IMR-90 (cell line): ENCODE data around the gene JMJD1C. TPM values are rescaled to one million over a fixed set of nuclear protein-coding genes. Genes with fewer than 3 reads are reported as not detected.

ENCODE experiments used
- ATAC-seq: fragments of 200-7000 bp; cut with Tn5 transposase; 2 replicates; pipeline ENCODE4 v1.9.1; 2020; ENCODE audit warnings: low read depth, mild to moderate bottlenecking, moderate library complexity
- BruUV-seq: library from RNA; stranded (reverse); fragments of 400-500 nt; replicated peaks from 2 replicates; lab custom pipeline; 2021; lab: Mats Ljungman, UMichigan
- CTCF ChIA-PET: fragments of 300-600 bp; formaldehyde crosslinking; extraction: SDS; loops from one replicate; lab custom pipeline; 2021; ENCODE audit warnings: antibody characterized with exemption; lab: Yijun Ruan, JAX
- POLR2A ChIA-PET: fragments of 300-600 bp; sonication (Branson Sonifier 250); formaldehyde crosslinking; loops from one replicate; lab custom pipeline; 2022; ENCODE audit warnings: antibody characterized with exemption; ENCODE audit not compliant: unreplicated experiment; lab: Charles Lee
- DNase-seq: peaks from one replicate; pipeline ENCODE4 v3.0.0; 2013
- H2AFZ ChIP-seq: replicated peaks from 2 replicates; pipeline ENCODE3; 2013; ENCODE audit warnings: low read length, mild to moderate bottlenecking; ENCODE audit not compliant: poor library complexity
- H2AK5ac ChIP-seq: 2 replicates; pipeline ENCODE4 v1.6.1; 2013; ENCODE audit warnings: low read depth, low read length, inconsistent platforms
- H2AK9ac ChIP-seq: replicated peaks from 2 replicates; pipeline ENCODE3; 2013; ENCODE audit warnings: mild to moderate bottlenecking, low read depth, low read length, moderate library complexity; ENCODE audit not compliant: poor library complexity
- H2BK120ac ChIP-seq: 2 replicates; pipeline ENCODE4 v1.6.1; 2013; ENCODE audit warnings: low read depth, low read length, inconsistent platforms
- H2BK15ac ChIP-seq: 3 replicates; pipeline ENCODE4 v1.6.1; 2013; ENCODE audit warnings: low read depth, low read length, inconsistent platforms
- H2BK20ac ChIP-seq: 2 replicates; pipeline ENCODE4 v1.6.1; 2013; ENCODE audit warnings: low read depth, mild to moderate bottlenecking, inconsistent platforms, low read length, moderate library complexity
- H2BK5ac ChIP-seq: 2 replicates; pipeline ENCODE4 v1.6.1; 2013; ENCODE audit warnings: mild to moderate bottlenecking, low read depth, low read length, inconsistent platforms; ENCODE audit not compliant: poor library complexity, severe bottlenecking
- H3K14ac ChIP-seq: replicated peaks from 2 replicates; pipeline ENCODE4 v1.6.1; 2013; ENCODE audit warnings: low read depth, low read length, inconsistent platforms
- H3K18ac ChIP-seq: 2 replicates; pipeline ENCODE4 v1.6.1; 2013; ENCODE audit warnings: low read depth, low read length, control low read depth
- H3K23ac ChIP-seq: 2 replicates; pipeline ENCODE4 v1.6.1; 2013; ENCODE audit warnings: low read depth, low read length, inconsistent platforms
- H3K27ac ChIP-seq: 2 replicates; pipeline ENCODE4 v1.5.1; 2013; ENCODE audit warnings: mild to moderate bottlenecking, control low read depth, low read length; ENCODE audit not compliant: insufficient read depth
- H3K27me3 ChIP-seq: 2 replicates; pipeline ENCODE4 v1.6.1; 2013; ENCODE audit warnings: low read length; ENCODE audit not compliant: control insufficient read depth, insufficient read depth
- H3K36me3 ChIP-seq: 2 replicates; pipeline ENCODE4 v1.6.1; 2013; ENCODE audit warnings: low read length, mixed read lengths; ENCODE audit not compliant: control insufficient read depth, insufficient read depth
- H3K4ac ChIP-seq: 2 replicates; pipeline ENCODE4 v1.6.1; 2013; ENCODE audit warnings: low read depth, low read length, inconsistent platforms
- H3K4me1 ChIP-seq: 2 replicates; pipeline ENCODE4 v1.6.1; 2013; ENCODE audit warnings: low read length, mixed read lengths; ENCODE audit not compliant: control insufficient read depth, insufficient read depth
- H3K4me2 ChIP-seq: 2 replicates; pipeline ENCODE4 v1.6.1; 2013; ENCODE audit warnings: low read depth, mild to moderate bottlenecking, control low read depth, low read length, moderate library complexity
- H3K4me3 ChIP-seq: 2 replicates; pipeline ENCODE4 v1.5.1; 2013; ENCODE audit warnings: low read depth, mild to moderate bottlenecking, control low read depth, low read length, moderate library complexity; ENCODE audit not compliant: insufficient read depth
- H3K56ac ChIP-seq: 2 replicates; pipeline ENCODE4 v1.6.1; 2013; ENCODE audit warnings: low read length, inconsistent platforms; ENCODE audit not compliant: insufficient read depth; ENCODE audit errors: extremely low read depth
- H3K79me1 ChIP-seq, 2 experiments: 2 replicates each; pipeline ENCODE4 v1.6.1; 2013; ENCODE audit warnings: low read length in 2 of 2, inconsistent platforms in 1 of 2, low read depth in 1 of 2
- H3K9ac ChIP-seq: 2 replicates; pipeline ENCODE4 v1.6.1; 2013; ENCODE audit warnings: low read depth, low read length, control low read depth
- H3K9me1 ChIP-seq: 2 replicates; pipeline ENCODE4 v1.6.1; 2013; ENCODE audit warnings: low read length, inconsistent platforms; ENCODE audit not compliant: insufficient read depth
- H3K9me3 ChIP-seq: 2 replicates; pipeline ENCODE4 v1.6.1; 2013; ENCODE audit warnings: low read length; ENCODE audit not compliant: control insufficient read depth, insufficient read depth
- H4K20me1 ChIP-seq: 2 replicates; pipeline ENCODE4 v1.6.1; 2013; ENCODE audit warnings: low read length, inconsistent platforms; ENCODE audit not compliant: insufficient read depth
- H4K5ac ChIP-seq: 2 replicates; pipeline ENCODE4 v1.6.1; 2013; ENCODE audit warnings: mild to moderate bottlenecking, low read depth, low read length, control low read depth
- H4K8ac ChIP-seq, 2 experiments: 2 replicates each; pipeline ENCODE4 v1.6.1; 2013; ENCODE audit warnings: low read depth in 2 of 2, low read length in 2 of 2, control low read depth in 1 of 2, inconsistent platforms in 1 of 2
- H4K91ac ChIP-seq: 2 replicates; pipeline ENCODE4 v1.6.1; 2013; ENCODE audit warnings: low read depth, low read length, inconsistent platforms; ENCODE audit not compliant: insufficient read depth
- CEBPB ChIP-seq: IDR thresholded peaks from 2 replicates; pipeline ENCODE4 v1.6.1; 2012; ENCODE audit warnings: low read depth, low read length, improper control_type of control experiment
- CTCF ChIP-seq: conservative IDR thresholded peaks from 2 replicates; pipeline ENCODE4 v1.5.1; 2012; ENCODE audit warnings: mild to moderate bottlenecking, low read depth, low read length, improper control_type of control experiment
- MXI1 ChIP-seq: IDR thresholded peaks from 2 replicates; pipeline ENCODE4 v1.6.1; 2012; ENCODE audit warnings: low read depth, mild to moderate bottlenecking, low read length, moderate library complexity, borderline replicate concordance
- RAD21 ChIP-seq: IDR thresholded peaks from 2 replicates; pipeline ENCODE4 v1.6.1; 2012; ENCODE audit warnings: low read length, improper control_type of control experiment
- RFX5 ChIP-seq: IDR thresholded peaks from 2 replicates; pipeline ENCODE4 v1.8.0; 2012; ENCODE audit warnings: low read depth, mild to moderate bottlenecking, low read length, moderate library complexity
- SMC3 ChIP-seq: fragments of 150-350 bp; IDR thresholded peaks from 2 replicates; pipeline ENCODE4 v1.6.1; 2016; ENCODE audit warnings: low read depth, mild to moderate bottlenecking, antibody characterized with exemption, low read length, moderate library complexity
- WGBS, 2 experiments: methylation state at CpG; one replicate each; pipeline versions ENCODE4 v1.1.5 to v1.1.7; 2013; ENCODE audit warnings: missing lambda C conversion rate in 2 of 2; ENCODE audit not compliant: insufficient read length in 1 of 2; ENCODE audit errors: extremely low coverage in 2 of 2; 5-methylcytosine and 5-hydroxymethylcytosine counted together
- dilution Hi-C: fragments of 300-500 bp; cut with HindIII; formaldehyde crosslinking; loops from one replicate; pipeline ENCODE4 v1.14.3; 2018; ENCODE audit warnings: low sequenced_read_pairs; ENCODE audit not compliant: unreplicated experiment
- in situ Hi-C: fragments of 300-500 bp; cut with MboI; formaldehyde crosslinking; loops from 3 replicates; pipeline ENCODE4 v1.14.3; 2019; ENCODE audit warnings: low sequenced_read_pairs, inconsistent platforms, mixed read lengths
- intact Hi-C: fragments of 100-400 bp; cut with micrococcal nuclease; formaldehyde crosslinking; loops from 2 replicates; pipeline ENCODE4 v1.10.0; 2022
- polyA plus RNA-seq, 3 experiments: library from polyadenylated mRNA; depleted of rRNA; stranded (reverse); fragments of >200 nt; gene quantifications; 2 replicates each; pipeline ENCODE4 v1.2.3, GENCODE V29; 2012; ENCODE audit warnings: low replicate concordance in 1 of 3
- total RNA-seq: library from RNA; depleted of rRNA; stranded (reverse); fragments of >200 nt; gene quantifications from 2 replicates; pipeline ENCODE4 v1.2.3, GENCODE V29; 2012

JMJD1C gene
- total and polyA plus RNA-seq, 2 of the 4 experiments (the other 2 are of a cell fraction): 15.6 to 96.8 TPM

- no peak overlapping the region for H2AFZ ChIP-seq
- TF ChIP-seq CEBPB (no peak), MXI1 (no peak), RAD21 (no peak), RFX5 (no peak), SMC3 (no peak), CTCF (no peak)
- no TSS peak for BruUV-seq
- no peak overlapping the region for H2BK120ac ChIP-seq
- H3K27ac ChIP-seq: no peak overlapping the region
- in situ Hi-C loops: no loop called here
- no peak overlapping the region for H3K4me3 ChIP-seq
- no peak overlapping the region for H3K18ac ChIP-seq
- H3K23ac ChIP-seq: no peak overlapping the region
- H2BK15ac ChIP-seq: no peak overlapping the region
- no peak overlapping the region for H3K56ac ChIP-seq
- no peaks in the 10 kb centered on the region for H3K9me1 ChIP-seq
- H2AK9ac ChIP-seq: no peak overlapping the region
- no peak overlapping the region for H3K9ac ChIP-seq
- H4K20me1 ChIP-seq: no peaks in the 10 kb centered on the region; the same call in 1 of the 2 replicates
- no peak overlapping the region for H4K5ac ChIP-seq
- no peak overlapping the region for H3K4ac ChIP-seq
- H3K79me1 ChIP-seq: peaks cover 25 to 36% of the 10 kb centered on the region in 2 experiments
- H2AK5ac ChIP-seq: no peak overlapping the region
- H4K91ac ChIP-seq: no peak overlapping the region
- dilution Hi-C loops: no loop called here
- no peaks in the 10 kb centered on the region for H3K27me3 ChIP-seq
- H2BK5ac ChIP-seq: no peak overlapping the region
- H3K4me2 ChIP-seq: no peak overlapping the region
- no peak overlapping the region for H4K8ac ChIP-seq
- intact Hi-C loops: loop anchor here (5.0 kb wide), 1 partner anchor 248 kb away; the partner anchor contains the start of gene JMJD1C
- no peaks in the 10 kb centered on the region for H3K4me1 ChIP-seq
- no peaks in the 10 kb centered on the region for H3K9me3 ChIP-seq
- no peak for DNase-seq
- POLR2A ChIA-PET: no interaction called here
- H3K36me3 ChIP-seq: peaks cover 2% of the 10 kb centered on the region; the same call in 1 of the 2 replicates
- CTCF ChIA-PET: interaction anchor here (0.9 kb wide), 1 partner anchor 12 kb away, joined by 4 read pairs; no protein-coding TSS in a partner anchor
- H2BK20ac ChIP-seq: no peak overlapping the region
- no peak overlapping the region for H3K14ac ChIP-seq
- no CpG with 5 or more reads among the region's 5 CpGs for WGBS, 2 experiments
- ATAC-seq: no peak
These were observed 246.0 kb downstream of the JMJD1C start for GRCh38 chr10:63219749-63220148.
